Dedifferentiated amniotic fluid mesenchymal stem cell (primary cell): ENCODE measurements around the gene AARSD1.
"Not testable (repeated sequence)": the region's sequence is repeated elsewhere in the genome, so short reads cannot be mapped to it uniquely, and the experiment has no call there.

Experiments used
- DNase-seq: peaks from one replicate; pipeline ENCODE4 v3.0.0-alpha.2; 2016; ENCODE audit errors: extremely low spot score

The AARSD1 gene

GRCh38 chr17:42980766-42981397 lies 16.6 kb upstream of the AARSD1 start:
- DNase-seq = peak; percentile 55

- DNase-seq = peak; percentile 80
These were observed 16.1 kb upstream of the AARSD1 start, which contains the start of gene RUNDC1 for GRCh38 chr17:42980274-42980765. Gene RUNDC1 (plus strand): TSS chr17:42980565. CDS start chr17:42980577, 12 bp downstream.

DNA sequence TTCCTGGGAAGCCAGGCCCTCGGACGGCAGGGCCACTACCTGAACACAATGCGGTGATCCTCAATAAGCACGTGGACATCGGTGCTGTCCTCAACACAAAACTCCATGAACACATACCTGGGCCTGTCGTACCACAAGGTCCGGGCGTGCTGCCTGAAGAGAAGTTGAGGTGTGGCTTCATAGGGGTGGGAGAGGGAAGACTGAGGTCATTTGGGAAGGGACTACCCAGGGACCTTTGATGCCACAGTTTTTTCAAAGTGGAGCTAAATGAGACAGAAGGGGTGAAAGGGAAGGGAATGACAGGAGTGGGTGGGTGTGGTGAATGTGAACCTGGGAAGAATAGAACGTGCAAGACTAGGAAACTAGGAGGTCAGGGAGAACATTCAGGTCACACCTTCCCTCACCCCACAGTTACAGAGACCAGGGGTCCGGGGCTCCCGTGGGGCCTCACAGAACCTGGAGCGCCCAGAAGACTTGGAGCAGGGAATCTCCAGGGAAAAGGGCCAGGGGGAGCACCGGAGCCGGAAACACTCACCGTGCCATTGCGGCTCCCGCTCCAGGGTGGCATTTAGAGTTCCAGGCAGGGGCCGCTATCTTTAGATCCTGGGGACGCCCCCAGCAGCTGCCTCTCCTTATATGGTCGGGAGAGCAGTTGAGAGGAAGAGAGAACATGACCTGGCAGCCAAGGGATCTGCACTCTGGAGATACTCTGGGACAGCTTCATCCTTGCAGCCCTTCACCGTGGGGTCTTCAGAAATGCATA lies 15.4 kb upstream of the AARSD1 start, which contains the start of gene PTGES3L:
Gene PTGES3L (minus strand): TSS at position 570 of the 763 bp plus-strand sequence. CDS start 27 bp downstream, at position 543.
- no peak for DNase-seq

DNA sequence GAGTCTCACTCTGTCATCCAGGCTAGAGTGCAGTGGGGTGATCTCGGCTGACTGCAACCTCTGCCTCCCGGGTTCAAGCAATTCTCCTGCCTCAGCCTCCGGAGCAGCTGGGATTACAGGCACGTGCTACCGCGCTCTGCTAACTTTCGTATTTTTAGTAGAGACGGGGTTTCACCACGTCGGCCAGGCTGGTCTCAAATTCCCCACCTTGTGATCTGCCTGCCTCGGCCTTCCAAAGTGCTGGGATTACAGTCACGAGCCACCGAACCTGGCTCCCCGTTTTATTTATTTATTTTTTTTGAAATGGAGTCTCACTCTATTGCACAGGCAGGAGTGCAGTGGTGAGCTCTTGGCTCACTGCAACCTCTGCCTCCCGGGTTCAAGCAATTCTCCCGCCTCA lies 11.4 kb upstream of the AARSD1 start:
- not testable (repeated sequence) for DNase-seq

- no peak for DNase-seq
These were observed 11.0 kb upstream of the AARSD1 start for GRCh38 chr17:42975265-42975664.

DNA sequence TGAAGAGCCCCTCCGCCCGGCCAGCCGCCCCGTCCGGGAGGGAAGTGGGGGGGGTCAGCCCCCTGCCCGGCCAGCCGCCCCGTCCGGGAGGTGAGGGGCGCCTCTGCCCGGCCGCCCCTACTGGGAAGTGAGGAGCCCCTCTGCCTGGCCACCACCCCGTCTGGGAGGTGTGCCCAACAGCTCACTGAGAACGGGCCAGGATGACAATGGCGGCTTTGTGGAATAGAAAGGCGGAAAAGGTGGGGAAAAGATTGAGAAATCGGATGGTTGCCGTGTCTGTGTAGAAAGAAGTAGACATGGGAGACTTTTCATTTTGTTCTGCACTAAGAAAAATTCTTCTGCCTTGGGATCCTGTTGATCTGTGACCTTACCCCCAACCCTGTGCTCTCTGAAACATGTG lies 9.1 kb upstream of the AARSD1 start:
- DNase-seq = not testable (repeated sequence)

- DNase-seq = no peak
These were observed 7.3 kb upstream of the AARSD1 start for GRCh38 chr17:42971589-42971988.

GRCh38 chr17:42969001-42969581 lies 4.8 kb upstream of the AARSD1 start:
- no peak for DNase-seq

DNA sequence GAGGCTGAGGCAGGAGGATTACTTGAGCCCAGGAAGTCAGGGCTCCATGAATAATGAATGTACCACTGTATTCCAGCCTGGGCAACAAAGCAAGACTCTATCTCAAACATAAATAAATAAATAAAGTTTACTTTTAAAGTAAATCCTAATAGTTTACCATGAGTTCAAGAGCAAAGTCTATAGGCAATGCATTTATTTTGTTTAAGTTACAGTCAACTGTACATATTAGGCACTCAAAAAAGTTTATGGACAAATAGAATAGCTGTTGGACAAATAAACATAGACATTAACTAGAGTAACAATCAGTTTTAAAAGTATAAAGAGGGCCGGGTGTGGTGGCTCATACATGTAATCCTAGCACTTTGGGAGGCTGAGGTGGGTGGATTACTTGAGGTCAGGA lies 3.7 kb upstream of the AARSD1 start:
- DNase-seq = no peak

- DNase-seq = no peak
These were observed 10.6 kb downstream of the AARSD1 start for GRCh38 chr17:42953669-42954068.

GRCh38 chr17:42950044-42950783 lies 14.0 kb downstream of the AARSD1 start:
- DNase-seq = no peak

DNA sequence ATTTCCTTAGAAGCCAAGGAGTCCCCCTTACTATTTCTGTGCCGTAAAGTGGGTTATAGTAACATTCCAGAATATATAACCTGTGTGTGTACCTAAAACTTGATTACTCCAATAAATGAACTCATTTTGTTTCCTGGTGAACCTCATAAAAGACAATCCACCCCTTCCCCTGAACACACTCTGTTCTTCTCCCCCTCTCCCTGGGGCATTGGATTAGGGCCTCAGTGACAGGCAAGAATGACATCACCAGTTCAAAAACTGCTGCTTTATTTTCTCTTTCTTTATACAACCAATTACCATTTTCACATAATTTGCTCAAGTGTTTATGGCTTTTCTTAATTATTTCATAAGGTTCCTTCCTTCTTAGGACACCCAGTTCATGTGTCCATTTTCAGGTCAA lies 17.4 kb downstream of the AARSD1 start:
- DNase-seq = no peak

DNA sequence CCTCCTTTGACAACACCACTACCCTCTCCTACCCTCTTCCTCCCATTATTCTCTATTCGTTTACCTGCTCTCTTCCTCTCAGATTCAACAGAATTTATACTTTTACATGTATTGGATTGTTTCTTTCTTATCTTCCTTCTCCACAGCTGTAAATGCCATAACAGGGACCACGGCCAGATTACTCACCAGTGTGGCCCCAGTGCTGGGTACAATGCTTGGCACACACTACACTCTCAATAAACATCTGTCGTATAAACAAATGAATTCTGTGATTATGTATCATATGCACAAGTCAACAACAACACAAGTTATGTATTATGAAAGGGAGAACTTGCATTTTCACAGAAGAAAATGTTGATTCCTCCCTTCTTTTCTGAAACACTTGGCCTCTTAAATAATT lies 20.0 kb downstream of the AARSD1 start:
- DNase-seq = no peak

DNA sequence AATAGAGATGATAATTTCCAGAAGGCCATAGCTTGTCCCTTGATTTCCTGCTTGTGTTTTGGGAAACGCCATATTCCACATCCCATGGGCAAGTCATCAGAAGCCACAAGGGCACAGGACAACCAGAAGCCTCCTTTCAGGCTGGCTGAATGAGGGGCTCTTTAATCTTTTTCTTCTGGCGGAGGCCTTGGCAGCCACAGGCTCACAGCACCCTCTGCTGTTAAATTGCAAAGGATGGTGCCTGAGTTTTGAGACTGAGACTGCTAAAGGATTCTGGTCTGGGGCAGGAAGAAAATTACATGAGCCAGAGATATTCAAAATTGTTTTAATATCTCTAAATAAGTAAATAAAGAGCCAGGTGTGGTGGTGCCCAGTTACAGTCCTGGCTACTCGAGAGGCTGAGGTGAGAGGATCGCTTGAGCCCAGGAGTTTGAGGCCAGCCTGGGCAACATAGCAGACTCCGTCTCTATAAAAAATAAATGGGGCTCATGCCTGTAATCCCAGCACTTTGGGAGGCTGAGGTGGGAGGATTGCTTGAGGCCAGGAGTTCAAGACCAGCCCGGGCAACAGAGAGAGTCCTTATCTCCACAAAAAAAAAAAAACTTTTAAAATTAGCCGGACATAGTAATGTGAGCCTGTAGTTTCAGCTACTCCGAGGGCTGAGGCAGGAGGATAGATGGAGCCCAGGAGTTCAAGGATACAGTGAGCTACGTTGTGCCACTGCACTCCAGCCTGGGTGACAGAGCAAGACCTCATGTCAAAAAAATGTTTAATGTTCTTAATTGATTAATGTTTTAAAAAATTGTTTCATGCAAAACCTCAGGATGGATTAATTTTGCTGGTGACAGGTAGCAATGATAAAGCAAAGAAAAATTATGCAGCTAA lies 26.3 kb downstream of the AARSD1 start:
- DNase-seq = peak; percentile 61

DNA sequence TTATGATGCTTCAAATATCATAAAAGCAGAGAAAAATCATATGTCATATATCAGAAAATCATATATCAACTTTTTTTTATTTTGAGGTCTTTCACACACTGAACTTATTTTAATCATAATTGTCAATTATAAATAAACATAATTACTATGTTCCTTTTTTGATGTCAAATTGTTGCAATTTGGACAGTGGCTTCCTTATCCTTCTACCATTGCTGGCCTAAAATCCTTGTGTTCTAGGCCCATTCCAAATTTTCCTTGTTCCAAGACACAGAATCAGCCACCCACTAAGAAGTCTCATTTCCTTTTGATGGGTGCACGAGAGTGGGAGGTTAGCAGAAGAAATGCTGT lies 34.8 kb downstream of the AARSD1 start:
- DNase-seq = no peak

DNA sequence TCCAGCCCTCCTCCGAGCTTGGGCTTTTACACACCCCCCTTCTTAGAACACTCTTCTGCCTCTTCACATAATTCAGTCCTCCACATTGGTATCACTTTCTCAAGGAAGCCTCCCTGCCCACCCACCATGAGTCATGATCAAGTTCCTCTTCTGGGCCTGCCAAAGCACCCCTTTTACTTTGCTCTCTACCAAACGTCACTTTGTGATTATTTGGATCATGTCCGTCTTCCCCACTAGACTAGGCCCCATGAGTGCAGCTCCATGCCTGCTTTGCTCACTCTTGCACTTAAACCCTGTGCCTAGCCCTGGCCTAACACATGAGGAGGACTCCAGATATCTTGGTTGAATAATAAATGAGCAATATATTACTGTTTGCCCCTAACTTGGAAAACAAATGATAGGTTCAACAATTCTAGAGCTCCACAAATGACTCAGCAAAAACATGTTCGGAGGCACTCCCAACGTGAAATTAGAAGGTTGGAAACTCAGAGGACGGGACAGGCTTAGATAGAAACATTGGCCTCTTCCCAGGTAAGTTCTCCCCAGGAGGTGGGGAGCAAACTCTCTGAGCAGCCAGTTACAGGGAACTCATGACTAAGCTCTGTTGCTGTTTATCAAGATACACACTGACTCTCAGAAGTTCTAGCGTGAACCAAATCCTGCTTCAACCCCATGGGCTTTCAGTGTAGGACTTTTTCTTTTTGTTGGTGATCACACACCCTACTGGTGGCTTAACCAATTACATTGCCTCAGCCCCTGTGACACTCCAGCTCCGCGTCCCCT lies 35.3 kb downstream of the AARSD1 start:
- peak; percentile 46 for DNase-seq

DNA sequence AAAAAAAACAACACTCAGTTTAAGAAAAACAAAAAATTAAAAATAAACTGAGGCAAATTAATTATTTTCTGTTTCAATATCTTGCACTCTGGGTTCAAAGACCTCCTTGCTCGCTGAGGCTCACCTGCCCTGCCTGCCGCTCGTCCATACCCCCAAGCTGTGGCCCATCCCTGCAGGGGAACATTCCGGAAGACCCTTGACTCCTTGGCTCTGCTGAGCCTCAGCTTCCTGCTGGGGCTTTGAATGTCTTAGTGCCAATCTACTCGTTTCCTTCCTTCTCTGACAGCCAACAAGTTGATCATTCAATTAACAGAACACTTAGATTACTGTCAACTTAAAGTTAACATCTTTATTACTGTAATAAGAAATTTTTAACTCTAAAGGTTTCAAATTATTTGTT lies 39.4 kb downstream of the AARSD1 start:
- no peak for DNase-seq

DNA sequence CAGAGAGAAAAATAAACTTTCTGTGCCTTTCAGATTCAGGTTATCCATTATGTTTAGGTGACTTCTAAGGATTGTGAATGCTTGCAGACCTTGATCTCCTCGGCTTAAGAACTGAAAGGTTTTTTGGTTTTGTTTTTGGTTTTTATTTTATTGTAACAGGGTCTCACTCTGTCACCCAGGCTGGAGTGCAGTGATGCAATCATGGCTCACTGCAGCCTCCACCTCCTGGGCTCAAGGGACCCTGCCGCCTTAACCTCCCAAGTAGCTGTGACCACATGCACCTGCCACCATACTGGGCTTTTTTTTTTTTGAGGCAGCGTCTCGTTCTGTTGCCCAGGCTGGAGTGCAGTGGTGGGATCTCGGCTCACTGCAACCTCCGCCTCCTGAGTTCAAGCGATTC lies 40.8 kb downstream of the AARSD1 start:
- DNase-seq = not testable (repeated sequence)

DNA sequence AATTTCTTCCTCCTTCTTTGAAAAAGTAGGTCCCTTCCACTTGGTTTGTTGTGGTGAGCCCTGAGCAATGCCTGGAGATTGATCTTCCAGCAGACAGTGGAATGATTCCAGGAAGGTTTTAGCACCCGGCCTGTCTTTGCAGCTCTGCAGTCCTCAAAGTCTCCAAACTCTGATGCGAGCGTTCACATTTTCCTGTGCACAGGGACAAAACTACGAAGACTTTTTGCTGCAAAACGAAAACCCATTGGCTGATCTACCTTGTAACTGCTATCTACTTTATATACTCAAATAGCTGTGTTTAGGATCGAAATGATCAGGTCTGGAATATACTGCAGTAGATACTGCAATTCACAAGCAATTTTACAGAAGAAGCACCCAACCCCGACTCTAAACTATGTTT lies 42.0 kb downstream of the AARSD1 start:
- DNase-seq = no peak

DNA sequence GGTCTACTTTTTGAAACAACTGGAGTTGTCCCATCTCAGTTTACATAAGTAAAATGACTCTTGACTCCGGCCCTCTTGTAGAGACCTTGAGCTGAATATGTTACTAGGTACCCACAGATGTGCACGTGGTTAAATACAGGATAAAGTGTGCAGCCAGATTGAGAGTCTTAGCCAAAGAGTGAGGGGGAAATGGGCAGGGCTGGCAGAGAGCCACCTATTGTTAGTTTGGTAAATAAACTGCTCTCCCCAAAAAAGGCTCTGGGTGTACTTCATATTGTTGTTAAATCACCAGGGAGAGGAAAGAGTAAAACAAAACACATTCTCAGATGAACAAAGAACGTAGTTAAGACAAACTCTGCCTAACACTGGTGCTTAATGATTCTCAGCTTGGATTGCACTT lies 43.3 kb downstream of the AARSD1 start:
- DNase-seq = no peak
